SK-N-SH treated with all-trans-retinoic acid at 6 μM for 48 hours (cell line): ENCODE data around the gene C12orf60.

Experiments
- ZC3H10 ChIP-seq: fragments of 250-450 bp; sonication (Bioruptor Pico); IDR thresholded peaks from 2 replicates; pipeline ENCODE4 v1.5.1; 2021; ENCODE audit warnings: mild to moderate bottlenecking, moderate library complexity
- ZFP3 ChIP-seq: fragments of 250-450 bp; sonication (Bioruptor Pico); IDR thresholded peaks from 2 replicates; pipeline ENCODE4 v1.5.0; 2020; ENCODE audit warnings: mild to moderate bottlenecking, moderate library complexity
- ZFP30 ChIP-seq: fragments of 450-650 bp; formaldehyde crosslinking; IDR thresholded peaks from 2 replicates; pipeline ENCODE4 v1.5.0; 2022; ENCODE audit warnings: mild to moderate bottlenecking, moderate library complexity
- ZNF70 ChIP-seq: fragments of 450-650 bp; formaldehyde crosslinking; IDR thresholded peaks from 2 replicates; pipeline ENCODE4 v1.5.0; 2020; ENCODE audit warnings: mild to moderate bottlenecking, moderate library complexity

DNA sequence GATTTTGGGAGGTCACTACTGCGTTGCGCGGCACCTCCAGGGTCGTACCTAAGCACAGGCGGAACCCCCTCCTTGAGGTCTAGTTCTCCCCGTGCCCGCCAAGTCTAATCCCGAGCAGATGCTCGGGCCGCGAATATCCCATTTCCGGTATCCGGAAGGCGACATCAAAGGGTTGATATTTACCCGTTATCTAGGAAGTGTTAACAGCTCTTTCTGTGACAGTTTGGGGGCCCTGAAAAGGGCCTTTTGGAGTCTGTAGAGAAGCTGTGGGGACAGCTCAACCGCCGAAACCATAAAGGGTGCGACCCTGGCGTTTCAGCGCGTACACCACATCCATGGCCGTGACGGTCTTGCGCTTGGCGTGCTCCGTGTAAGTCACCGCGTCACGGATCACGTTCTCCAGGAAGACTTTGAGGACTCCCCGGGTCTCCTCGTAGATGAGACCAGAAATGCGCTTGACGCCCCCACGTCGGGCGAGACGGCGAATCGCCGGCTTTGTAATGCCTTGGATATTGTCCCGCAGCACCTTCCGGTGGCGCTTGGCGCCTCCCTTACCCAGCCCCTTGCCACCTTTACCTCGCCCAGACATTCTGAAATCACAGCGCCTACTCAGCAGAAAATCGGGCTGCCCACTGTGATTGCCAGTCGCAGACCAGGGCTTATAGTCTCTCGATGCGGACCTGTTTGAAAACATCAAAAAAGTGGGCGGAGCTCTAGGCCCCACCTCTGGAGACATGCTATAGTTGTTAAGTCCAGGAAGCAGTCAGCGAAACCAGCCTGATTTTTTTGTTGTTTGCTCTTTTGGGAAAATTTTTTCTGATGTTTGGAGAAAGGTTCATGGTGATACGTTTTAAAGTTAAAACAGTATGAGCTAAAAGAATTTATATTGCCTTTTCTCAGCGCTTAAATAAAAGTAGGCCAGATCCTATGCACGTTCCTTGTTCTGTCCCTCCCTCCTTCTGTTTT, 32.7 kb upstream of the C12orf60 start:
- TF ChIP-seq ZC3H10 (CRISPR knock-in tag) = no peak
- no peak for TF ChIP-seq ZNF70 (CRISPR knock-in tag)
- no peak for TF ChIP-seq ZFP30 (CRISPR knock-in tag)
- TF ChIP-seq ZFP3 (CRISPR knock-in tag) = no peak
